Mesenchymal stem cell (in vitro differentiated cells and primary cell): Measurements from ENCODE around the gene TLE7.
A peak's percentile ranks its signal among the peaks of the same experiment; 100 is the strongest.

Source experiments
- DNase-seq: peaks from one replicate; pipeline ENCODE4 v3.0.0-alpha.2; 2013
- H2AFZ ChIP-seq: one replicate; pipeline ENCODE4 v1.6.1; 2013; ENCODE audit warnings: low read depth, mild to moderate bottlenecking, control low read depth, inconsistent platforms, low read length, moderate library complexity
- H2AK5ac ChIP-seq: 2 replicates; pipeline ENCODE4 v1.6.1; 2013; ENCODE audit warnings: low read length, moderate library complexity, mild to moderate bottlenecking, inconsistent platforms; ENCODE audit not compliant: severe bottlenecking
- H2BK120ac ChIP-seq: one replicate; pipeline ENCODE4 v1.6.1; 2013; ENCODE audit warnings: low read depth, mild to moderate bottlenecking, inconsistent platforms, low read length, moderate library complexity
- H2BK12ac ChIP-seq, 2 experiments: one replicate each; pipeline ENCODE4 v1.6.1; 2013; ENCODE audit warnings: inconsistent platforms in 2 of 2, low read length in 2 of 2, mild to moderate bottlenecking in 2 of 2, moderate library complexity in 2 of 2, control low read depth in 1 of 2
- H2BK15ac ChIP-seq: one replicate; pipeline ENCODE4 v1.6.1; 2013; ENCODE audit warnings: mild to moderate bottlenecking, low read depth, inconsistent platforms; ENCODE audit not compliant: poor library complexity, severe bottlenecking
- H2BK5ac ChIP-seq: 2 replicates; pipeline ENCODE4 v1.6.1; 2013; ENCODE audit warnings: low read depth, mild to moderate bottlenecking, low read length, control low read depth, inconsistent platforms; ENCODE audit not compliant: poor library complexity, severe bottlenecking
- H3K14ac ChIP-seq, 2 experiments: one replicate each; pipeline ENCODE4 v1.6.1; 2013; ENCODE audit warnings: inconsistent platforms in 2 of 2, low read length in 2 of 2, control low read depth in 1 of 2, mild to moderate bottlenecking in 1 of 2, moderate library complexity in 1 of 2
- H3K18ac ChIP-seq, 2 experiments: one replicate each; pipeline ENCODE4 v1.6.1; 2013; ENCODE audit warnings: inconsistent platforms in 2 of 2, low read length in 2 of 2, control low read depth in 1 of 2, low read depth in 1 of 2, mild to moderate bottlenecking in 1 of 2
- H3K23ac ChIP-seq, 2 experiments: one replicate each; pipeline ENCODE4 v1.6.1; 2013; ENCODE audit warnings: inconsistent platforms in 2 of 2, low read length in 2 of 2, mild to moderate bottlenecking in 2 of 2, moderate library complexity in 2 of 2, control low read depth in 1 of 2
- H3K27ac ChIP-seq: 2 replicates; pipeline ENCODE4 v1.5.1; 2013; ENCODE audit warnings: mild to moderate bottlenecking, moderate library complexity, low read length, control low read depth, inconsistent platforms; ENCODE audit not compliant: poor library complexity, severe bottlenecking
- H3K27me3 ChIP-seq, 2 experiments: 2 replicates each; pipeline versions ENCODE4 v1.6.1 to v1.7.0; 2013; ENCODE audit warnings: low read length in 2 of 2, mild to moderate bottlenecking in 2 of 2, moderate library complexity in 2 of 2, control low read depth in 1 of 2, inconsistent platforms in 1 of 2; ENCODE audit not compliant: control insufficient read depth in 1 of 2, insufficient read depth in 1 of 2
- H3K36me3 ChIP-seq, 2 experiments: 2 replicates each; pipeline versions ENCODE4 v1.6.1 to v1.7.0; 2013; ENCODE audit warnings: low read length in 2 of 2, control low read depth in 1 of 2, inconsistent platforms in 1 of 2, low read depth in 1 of 2, mild to moderate bottlenecking in 1 of 2; ENCODE audit not compliant: insufficient read depth in 2 of 2, control insufficient read depth in 1 of 2
- H3K4ac ChIP-seq, 2 experiments: one replicate each; pipeline ENCODE4 v1.6.1; 2013; ENCODE audit warnings: inconsistent platforms in 2 of 2, low read length in 2 of 2, mild to moderate bottlenecking in 2 of 2, moderate library complexity in 2 of 2, control low read depth in 1 of 2, low read depth in 1 of 2
- H3K4me1 ChIP-seq: 2 replicates; pipeline ENCODE4 v1.6.1; 2013; ENCODE audit warnings: low read depth, low read length, control low read depth; ENCODE audit not compliant: control insufficient read depth, insufficient read depth
- H3K4me2 ChIP-seq: 2 replicates; pipeline ENCODE4 v1.6.1; 2013; ENCODE audit warnings: low read length, mild to moderate bottlenecking, inconsistent platforms; ENCODE audit not compliant: poor library complexity, severe bottlenecking
- H3K4me3 ChIP-seq, 2 experiments: 2 replicates each; pipeline versions ENCODE4 v1.5.1 to v1.7.0; 2013; ENCODE audit warnings: low read length in 2 of 2, mild to moderate bottlenecking in 2 of 2, control low read depth in 1 of 2, low read depth in 1 of 2; ENCODE audit not compliant: insufficient read depth in 1 of 2
- H3K79me1 ChIP-seq: replicated peaks from 2 replicates; pipeline ENCODE4 v1.6.1; 2013; ENCODE audit warnings: mild to moderate bottlenecking, control low read depth, low read length, inconsistent platforms; ENCODE audit not compliant: poor library complexity, severe bottlenecking
- H3K9ac ChIP-seq: 2 replicates; pipeline ENCODE4 v1.7.0; 2013; ENCODE audit warnings: mild to moderate bottlenecking, low read length, moderate library complexity
- H3K9me3 ChIP-seq: 2 replicates; pipeline ENCODE4 v1.7.0; 2013; ENCODE audit warnings: mild to moderate bottlenecking, low read length; ENCODE audit not compliant: control insufficient read depth
- H4K8ac ChIP-seq: one replicate; pipeline ENCODE4 v1.6.1; 2013; ENCODE audit warnings: inconsistent platforms, mild to moderate bottlenecking, low read length, moderate library complexity
- H4K91ac ChIP-seq: one replicate; pipeline ENCODE4 v1.6.1; 2013; ENCODE audit warnings: mild to moderate bottlenecking, low read length, inconsistent platforms
- WGBS: methylation state at CpG from one replicate; pipeline ENCODE4 v1.1.7; 2013; ENCODE audit warnings: mixed read lengths; 5-methylcytosine and 5-hydroxymethylcytosine counted together

Gene TLE7

DNA sequence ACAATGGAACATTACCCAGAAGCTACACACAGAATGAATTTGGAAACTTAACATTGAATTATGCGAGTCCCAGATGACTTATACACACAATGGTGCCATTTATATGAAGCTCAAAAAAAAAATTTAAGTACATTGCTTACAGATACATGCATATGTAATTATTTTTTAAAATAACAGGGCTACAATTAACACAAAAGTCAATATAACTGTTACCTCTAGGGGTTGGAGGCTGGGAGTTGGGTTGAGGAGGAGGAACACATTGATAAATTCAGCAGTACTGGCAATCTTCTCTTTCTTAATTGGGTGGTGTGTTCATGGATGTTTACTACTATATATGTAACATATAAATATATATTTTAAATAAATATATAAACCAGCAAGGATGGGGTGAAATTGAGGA lies 19.1 kb upstream of the TLE7 start:
- Histone ChIP-seq H3K14ac (no peak overlapping the region), H3K4ac (no peak overlapping the region), H2BK12ac (no peak overlapping the region), H3K4me3 (peak overlapping the region in 1 of 2 experiments; percentile 99), H2AK5ac (no peak overlapping the region), H2BK15ac (no peak overlapping the region), H3K4me2 (peak overlapping the region; percentile 45), H3K27ac (peak overlapping the region; percentile 10), H4K8ac (no peak overlapping the region), H3K79me1 (peaks cover 28% of the 10 kb centered on the region), H3K9me3 (peaks cover 5% of the 10 kb centered on the region), H3K27me3 (no peaks in the 10 kb centered on the region), H3K9ac (peak overlapping the region; percentile 99), H2BK120ac (no peak overlapping the region), H2AFZ (no peak overlapping the region), H2BK5ac (no peak overlapping the region), H3K36me3 (peaks cover 8 to 13% of the 10 kb centered on the region in 2 experiments), H3K18ac (no peak overlapping the region), H3K4me1 (peaks cover 3% of the 10 kb centered on the region), H4K91ac (no peak overlapping the region), H3K23ac (no peak overlapping the region)
- 100% methylated on average over 1 of the region's 1 CpG for WGBS
- DNase-seq = no peak

GRCh38 chr16:71460236-71460635 lies 18.4 kb upstream of the TLE7 start:
- no peak overlapping the region for H4K91ac ChIP-seq
- no peaks in the 10 kb centered on the region for H3K27me3 ChIP-seq
- no peak overlapping the region for H3K23ac ChIP-seq
- WGBS = 32% methylated on average over 2 of the region's 4 CpGs
- H2BK120ac ChIP-seq = no peak overlapping the region
- H3K4me3 ChIP-seq = peak overlapping the region in 1 of 2 experiments; percentile 99
- H3K79me1 ChIP-seq = peaks cover 34% of the 10 kb centered on the region
- no peak overlapping the region for H2AK5ac ChIP-seq
- H2BK12ac ChIP-seq = no peak overlapping the region
- H3K9me3 ChIP-seq = peaks cover 7% of the 10 kb centered on the region
- H2BK5ac ChIP-seq = peak overlapping the region; percentile 25
- peaks cover 3% of the 10 kb centered on the region for H3K4me1 ChIP-seq
- H3K36me3 ChIP-seq = peaks cover 15 to 20% of the 10 kb centered on the region in 2 experiments
- peak overlapping the region; percentile 18 for H3K4me2 ChIP-seq
- peak overlapping the region; percentile 85 for H3K27ac ChIP-seq
- no peak overlapping the region for H3K4ac ChIP-seq
- no peak overlapping the region for H3K18ac ChIP-seq
- peak overlapping the region; percentile 99 for H3K9ac ChIP-seq
- no peak overlapping the region for H4K8ac ChIP-seq
- no peak overlapping the region for H3K14ac ChIP-seq
- H2BK15ac ChIP-seq = no peak overlapping the region
- no peak overlapping the region for H2AFZ ChIP-seq
- peak; percentile 69 for DNase-seq

GRCh38 chr16:71459510-71459909 lies 17.7 kb upstream of the TLE7 start:
- peaks cover 3% of the 10 kb centered on the region for H3K4me1 ChIP-seq

DNA sequence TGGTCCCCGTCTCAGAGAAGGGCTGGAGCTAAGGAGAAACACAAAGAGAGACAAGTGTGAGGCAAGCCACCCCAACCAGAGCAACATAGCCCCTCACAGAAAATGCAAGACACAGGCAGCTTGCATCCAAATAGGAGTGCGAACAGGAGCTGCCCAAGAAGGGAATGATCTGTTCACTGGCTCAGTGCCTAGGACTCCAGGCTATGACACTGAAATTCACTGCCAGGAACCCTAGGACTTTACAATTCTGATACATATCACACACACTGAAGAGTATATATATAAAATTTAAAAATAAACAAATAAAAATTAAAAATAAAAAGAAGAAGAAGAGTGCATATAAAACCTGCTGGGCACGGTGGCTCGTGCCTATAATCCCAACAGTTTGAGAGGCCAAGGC lies 14.9 kb upstream of the TLE7 start:
- 100% methylated on average over 4 of the region's 4 CpGs for WGBS

More at GRCh38 chr16:71459510-71459909, 17.7 kb upstream of the TLE7 start:
- Histone ChIP-seq H3K14ac (no peak overlapping the region), H3K23ac (no peak overlapping the region), H2BK120ac (no peak overlapping the region), H2AK5ac (no peak overlapping the region), H4K91ac (no peak overlapping the region), H2BK5ac (no peak overlapping the region), H3K27ac (no peak overlapping the region), H3K9ac (no peak overlapping the region), H2BK12ac (no peak overlapping the region), H3K79me1 (peaks cover 38% of the 10 kb centered on the region), H3K27me3 (no peaks in the 10 kb centered on the region), H3K4me2 (no peak overlapping the region), H2AFZ (no peak overlapping the region), H3K18ac (no peak overlapping the region), H3K9me3 (peaks cover 14% of the 10 kb centered on the region), H3K4ac (no peak overlapping the region), H3K36me3 (peaks cover 23 to 28% of the 10 kb centered on the region in 2 experiments), H2BK15ac (no peak overlapping the region), H3K4me3 (no peak overlapping the region), H4K8ac (no peak overlapping the region)
- no peak for DNase-seq

More for the DNA sequence above, 14.9 kb upstream of the TLE7 start:
- Histone ChIP-seq H3K9ac (no peak overlapping the region), H2BK120ac (no peak overlapping the region), H3K27me3 (no peaks in the 10 kb centered on the region), H2BK5ac (no peak overlapping the region), H3K4me2 (no peak overlapping the region), H2BK12ac (no peak overlapping the region), H2AK5ac (no peak overlapping the region), H3K27ac (no peak overlapping the region), H3K4me1 (peaks cover 3% of the 10 kb centered on the region), H3K14ac (no peak overlapping the region), H3K4ac (no peak overlapping the region), H2BK15ac (no peak overlapping the region), H3K9me3 (peaks cover 38% of the 10 kb centered on the region), H3K36me3 (peaks cover 42 to 55% of the 10 kb centered on the region in 2 experiments), H3K79me1 (peaks cover 47% of the 10 kb centered on the region), H4K91ac (no peak overlapping the region), H2AFZ (no peak overlapping the region), H3K23ac (no peak overlapping the region), H4K8ac (no peak overlapping the region), H3K4me3 (no peak overlapping the region), H3K18ac (no peak overlapping the region)
- DNase-seq = no peak
